HepG2 (cell line): Measurements from ENCODE around the gene HAT1. TPM values are rescaled to one million over a fixed set of nuclear protein-coding genes. Genes with fewer than 3 reads are reported as not detected.

Source experiments
- CC2D1A ChIP-seq: sonication (generic); formaldehyde crosslinking; IDR thresholded peaks from 2 replicates; pipeline ENCODE4 v1.8.1; 2023; ENCODE audit warnings: mild to moderate bottlenecking, missing genetic modification reagents
- ETV5 ChIP-seq: IDR thresholded peaks from 2 replicates; pipeline ENCODE4 v1.6.1; 2018; ENCODE audit warnings: missing biosample characterization, missing genetic modification reagents, inconsistent platforms, borderline replicate concordance
- GLI4 ChIP-seq: sonication (generic); formaldehyde crosslinking; IDR thresholded peaks from 2 replicates; pipeline ENCODE4 v1.5.1; 2020; ENCODE audit warnings: missing genetic modification reagents, mild to moderate bottlenecking, moderate library complexity, borderline replicate concordance
- HDAC6 ChIP-seq: fragments of 200-600 bp; sonication (generic); IDR thresholded peaks from 2 replicates; pipeline ENCODE4 v1.7.0; 2017; ENCODE audit warnings: mild to moderate bottlenecking, antibody characterized with exemption, low read length, low read depth
- KDM2A ChIP-seq: sonication (generic); formaldehyde crosslinking; IDR thresholded peaks from 2 replicates; pipeline ENCODE4 v1.4.0; 2020; ENCODE audit warnings: low read depth, missing genetic modification reagents, borderline replicate concordance
- RBM22 ChIP-seq: fragments of 200-400 bp; formaldehyde crosslinking; optimal IDR thresholded peaks from 2 replicates; pipeline ENCODE3; 2017; ENCODE audit warnings: mild to moderate bottlenecking, low read length, moderate library complexity
- SAFB2 ChIP-seq: sonication (generic); formaldehyde crosslinking; IDR thresholded peaks from 2 replicates; pipeline ENCODE4 v1.5.1; 2020; ENCODE audit warnings: missing genetic modification reagents, low read depth, mild to moderate bottlenecking, borderline replicate concordance
- SAP130 ChIP-seq: IDR thresholded peaks from 2 replicates; pipeline ENCODE4 v1.6.1; 2016; ENCODE audit warnings: low read depth
- WIZ ChIP-seq: sonication (generic); formaldehyde crosslinking; IDR thresholded peaks from 2 replicates; pipeline ENCODE4 v1.5.1; 2020; ENCODE audit warnings: mild to moderate bottlenecking, missing genetic modification reagents
- ZFP82 ChIP-seq: sonication (generic); formaldehyde crosslinking; IDR thresholded peaks from 2 replicates; pipeline ENCODE4 v1.5.1; 2020; ENCODE audit warnings: mild to moderate bottlenecking, missing genetic modification reagents, borderline replicate concordance
- ZNF724P ChIP-seq: sonication (generic); formaldehyde crosslinking; IDR thresholded peaks from 2 replicates; pipeline ENCODE4 v1.8.0; 2022; ENCODE audit warnings: missing genetic modification reagents, borderline replicate concordance
- ZNF776 ChIP-seq: sonication (generic); formaldehyde crosslinking; IDR thresholded peaks from 2 replicates; pipeline ENCODE4 v1.4.0; 2020; ENCODE audit warnings: mild to moderate bottlenecking, missing genetic modification reagents
- polyA plus RNA-seq, 8 experiments: library from polyadenylated mRNA; depleted of rRNA in 3 of 8; stranded (reverse) in 7 of 8; unstranded in 1 of 8; fragments of >200 nt; fragmentation: Illumina TruSeq in 4 of 8; extraction: Trizol in 4 of 8; gene quantifications; 2 replicates each; pipeline versions ENCODE4 v1.2.1 to v1.2.3, GENCODE V29; 2011 to 2016; ENCODE audit warnings: low read depth in 4 of 8, missing spikeins in 1 of 8, mixed read lengths in 1 of 8; ENCODE audit not compliant: insufficient read depth in 1 of 8
- total RNA-seq, 5 experiments: library from RNA; depleted of rRNA; stranded (reverse); fragments of >200 nt; fragmentation: Illumina TruSeq; extraction: Trizol; gene quantifications; 2 replicates each; pipeline ENCODE4 v1.2.3, GENCODE V29; 2016; ENCODE audit warnings: low read depth in 1 of 5
- TF ChIP-seq, protein P1 (sequence below): sonication (generic); formaldehyde crosslinking; IDR thresholded peaks from 2 replicates; pipeline ENCODE4 v1.4.0; 2020; ENCODE audit warnings: missing genetic modification reagents
- TF ChIP-seq, protein P2 (sequence below): IDR thresholded peaks from 2 replicates; pipeline ENCODE4 v1.6.1; 2016; ENCODE audit warnings: low read depth, missing genetic modification reagents, missing compliant biosample characterization
- TF ChIP-seq, protein P3 (sequence below): sonication (generic); formaldehyde crosslinking; IDR thresholded peaks from 2 replicates; pipeline ENCODE4 v1.4.0; 2020; ENCODE audit warnings: mild to moderate bottlenecking, missing genetic modification reagents
- TF ChIP-seq, protein P4 (sequence below): sonication (generic); formaldehyde crosslinking; IDR thresholded peaks from 2 replicates; pipeline ENCODE4 v1.4.0; 2020; ENCODE audit warnings: mild to moderate bottlenecking, missing genetic modification reagents

HAT1 gene
- total and polyA plus RNA-seq, 2 of the 13 experiments (the other 11 are each of a cell fraction or from before 2014, with no cell fraction given), result 45.4 to 119 TPM

GRCh38 chr2:171999604-172000469, 77.6 kb downstream of the HAT1 start, which contains the start of gene METAP1D (continued):
- TF ChIP-seq, protein P1, sequence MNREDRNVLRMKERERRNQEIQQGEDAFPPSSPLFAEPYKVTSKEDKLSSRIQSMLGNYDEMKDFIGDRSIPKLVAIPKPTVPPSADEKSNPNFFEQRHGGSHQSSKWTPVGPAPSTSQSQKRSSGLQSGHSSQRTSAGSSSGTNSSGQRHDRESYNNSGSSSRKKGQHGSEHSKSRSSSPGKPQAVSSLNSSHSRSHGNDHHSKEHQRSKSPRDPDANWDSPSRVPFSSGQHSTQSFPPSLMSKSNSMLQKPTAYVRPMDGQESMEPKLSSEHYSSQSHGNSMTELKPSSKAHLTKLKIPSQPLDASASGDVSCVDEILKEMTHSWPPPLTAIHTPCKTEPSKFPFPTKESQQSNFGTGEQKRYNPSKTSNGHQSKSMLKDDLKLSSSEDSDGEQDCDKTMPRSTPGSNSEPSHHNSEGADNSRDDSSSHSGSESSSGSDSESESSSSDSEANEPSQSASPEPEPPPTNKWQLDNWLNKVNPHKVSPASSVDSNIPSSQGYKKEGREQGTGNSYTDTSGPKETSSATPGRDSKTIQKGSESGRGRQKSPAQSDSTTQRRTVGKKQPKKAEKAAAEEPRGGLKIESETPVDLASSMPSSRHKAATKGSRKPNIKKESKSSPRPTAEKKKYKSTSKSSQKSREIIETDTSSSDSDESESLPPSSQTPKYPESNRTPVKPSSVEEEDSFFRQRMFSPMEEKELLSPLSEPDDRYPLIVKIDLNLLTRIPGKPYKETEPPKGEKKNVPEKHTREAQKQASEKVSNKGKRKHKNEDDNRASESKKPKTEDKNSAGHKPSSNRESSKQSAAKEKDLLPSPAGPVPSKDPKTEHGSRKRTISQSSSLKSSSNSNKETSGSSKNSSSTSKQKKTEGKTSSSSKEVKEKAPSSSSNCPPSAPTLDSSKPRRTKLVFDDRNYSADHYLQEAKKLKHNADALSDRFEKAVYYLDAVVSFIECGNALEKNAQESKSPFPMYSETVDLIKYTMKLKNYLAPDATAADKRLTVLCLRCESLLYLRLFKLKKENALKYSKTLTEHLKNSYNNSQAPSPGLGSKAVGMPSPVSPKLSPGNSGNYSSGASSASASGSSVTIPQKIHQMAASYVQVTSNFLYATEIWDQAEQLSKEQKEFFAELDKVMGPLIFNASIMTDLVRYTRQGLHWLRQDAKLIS, result peak; percentile 81; the same call in 1 of the 2 replicates
- TF ChIP-seq CC2D1A (CRISPR knock-in tag) (peak; percentile 94; the same call in 1 of the 2 replicates), WIZ (CRISPR knock-in tag) (no peak), HDAC6 (no peak), GLI4 (CRISPR knock-in tag) (peak; percentile 93; the same call in 1 of the 2 replicates), ETV5 (CRISPR knock-in tag) (peak; percentile 72), ZNF776 (CRISPR knock-in tag) (peak; percentile 98), KDM2A (CRISPR knock-in tag) (peak; percentile 98), SAFB2 (CRISPR knock-in tag) (peak; percentile 95), RBM22 (no peak), ZFP82 (peak; percentile 88; the same call in 1 of the 2 replicates), ZNF724P (CRISPR knock-in tag) (peak; percentile 98), SAP130 (CRISPR knock-in tag) (peak; percentile 100)
- TF ChIP-seq, protein P2, sequence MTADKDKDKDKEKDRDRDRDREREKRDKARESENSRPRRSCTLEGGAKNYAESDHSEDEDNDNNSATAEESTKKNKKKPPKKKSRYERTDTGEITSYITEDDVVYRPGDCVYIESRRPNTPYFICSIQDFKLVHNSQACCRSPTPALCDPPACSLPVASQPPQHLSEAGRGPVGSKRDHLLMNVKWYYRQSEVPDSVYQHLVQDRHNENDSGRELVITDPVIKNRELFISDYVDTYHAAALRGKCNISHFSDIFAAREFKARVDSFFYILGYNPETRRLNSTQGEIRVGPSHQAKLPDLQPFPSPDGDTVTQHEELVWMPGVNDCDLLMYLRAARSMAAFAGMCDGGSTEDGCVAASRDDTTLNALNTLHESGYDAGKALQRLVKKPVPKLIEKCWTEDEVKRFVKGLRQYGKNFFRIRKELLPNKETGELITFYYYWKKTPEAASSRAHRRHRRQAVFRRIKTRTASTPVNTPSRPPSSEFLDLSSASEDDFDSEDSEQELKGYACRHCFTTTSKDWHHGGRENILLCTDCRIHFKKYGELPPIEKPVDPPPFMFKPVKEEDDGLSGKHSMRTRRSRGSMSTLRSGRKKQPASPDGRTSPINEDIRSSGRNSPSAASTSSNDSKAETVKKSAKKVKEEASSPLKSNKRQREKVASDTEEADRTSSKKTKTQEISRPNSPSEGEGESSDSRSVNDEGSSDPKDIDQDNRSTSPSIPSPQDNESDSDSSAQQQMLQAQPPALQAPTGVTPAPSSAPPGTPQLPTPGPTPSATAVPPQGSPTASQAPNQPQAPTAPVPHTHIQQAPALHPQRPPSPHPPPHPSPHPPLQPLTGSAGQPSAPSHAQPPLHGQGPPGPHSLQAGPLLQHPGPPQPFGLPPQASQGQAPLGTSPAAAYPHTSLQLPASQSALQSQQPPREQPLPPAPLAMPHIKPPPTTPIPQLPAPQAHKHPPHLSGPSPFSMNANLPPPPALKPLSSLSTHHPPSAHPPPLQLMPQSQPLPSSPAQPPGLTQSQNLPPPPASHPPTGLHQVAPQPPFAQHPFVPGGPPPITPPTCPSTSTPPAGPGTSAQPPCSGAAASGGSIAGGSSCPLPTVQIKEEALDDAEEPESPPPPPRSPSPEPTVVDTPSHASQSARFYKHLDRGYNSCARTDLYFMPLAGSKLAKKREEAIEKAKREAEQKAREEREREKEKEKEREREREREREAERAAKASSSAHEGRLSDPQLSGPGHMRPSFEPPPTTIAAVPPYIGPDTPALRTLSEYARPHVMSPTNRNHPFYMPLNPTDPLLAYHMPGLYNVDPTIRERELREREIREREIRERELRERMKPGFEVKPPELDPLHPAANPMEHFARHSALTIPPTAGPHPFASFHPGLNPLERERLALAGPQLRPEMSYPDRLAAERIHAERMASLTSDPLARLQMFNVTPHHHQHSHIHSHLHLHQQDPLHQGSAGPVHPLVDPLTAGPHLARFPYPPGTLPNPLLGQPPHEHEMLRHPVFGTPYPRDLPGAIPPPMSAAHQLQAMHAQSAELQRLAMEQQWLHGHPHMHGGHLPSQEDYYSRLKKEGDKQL (CRISPR knock-in tag), result 0 out of 2 replicates have a peak, but pooled peaks have one; percentile 75
- TF ChIP-seq, protein P3, sequence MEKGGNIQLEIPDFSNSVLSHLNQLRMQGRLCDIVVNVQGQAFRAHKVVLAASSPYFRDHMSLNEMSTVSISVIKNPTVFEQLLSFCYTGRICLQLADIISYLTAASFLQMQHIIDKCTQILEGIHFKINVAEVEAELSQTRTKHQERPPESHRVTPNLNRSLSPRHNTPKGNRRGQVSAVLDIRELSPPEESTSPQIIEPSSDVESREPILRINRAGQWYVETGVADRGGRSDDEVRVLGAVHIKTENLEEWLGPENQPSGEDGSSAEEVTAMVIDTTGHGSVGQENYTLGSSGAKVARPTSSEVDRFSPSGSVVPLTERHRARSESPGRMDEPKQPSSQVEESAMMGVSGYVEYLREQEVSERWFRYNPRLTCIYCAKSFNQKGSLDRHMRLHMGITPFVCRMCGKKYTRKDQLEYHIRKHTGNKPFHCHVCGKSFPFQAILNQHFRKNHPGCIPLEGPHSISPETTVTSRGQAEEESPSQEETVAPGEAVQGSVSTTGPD (CRISPR knock-in tag), result no peak
- TF ChIP-seq, protein P4, sequence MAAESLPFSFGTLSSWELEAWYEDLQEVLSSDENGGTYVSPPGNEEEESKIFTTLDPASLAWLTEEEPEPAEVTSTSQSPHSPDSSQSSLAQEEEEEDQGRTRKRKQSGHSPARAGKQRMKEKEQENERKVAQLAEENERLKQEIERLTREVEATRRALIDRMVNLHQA, result no peak
